IPS-18a (cell line): ENCODE measurements around the gene EMX2.
A peak's percentile ranks its signal among the peaks of the same experiment; 100 is the strongest.

Source experiments
- H3K27ac ChIP-seq: one replicate; pipeline ENCODE4 v1.5.1; 2013; ENCODE audit warnings: low read length
- H3K27me3 ChIP-seq: one replicate; pipeline ENCODE4 v1.6.1; 2013; ENCODE audit warnings: mild to moderate bottlenecking, low read length; ENCODE audit not compliant: control insufficient read depth, insufficient read depth
- H3K36me3 ChIP-seq: one replicate; pipeline ENCODE4 v1.6.1; 2013; ENCODE audit warnings: low read depth, low read length; ENCODE audit not compliant: control insufficient read depth
- H3K4me1 ChIP-seq: one replicate; pipeline ENCODE4 v1.6.1; 2013; ENCODE audit warnings: low read depth, low read length; ENCODE audit not compliant: control insufficient read depth
- H3K4me3 ChIP-seq: one replicate; pipeline ENCODE4 v1.5.1; 2013; ENCODE audit warnings: low read length
- H3K9ac ChIP-seq: one replicate; pipeline ENCODE4 v1.6.1; 2013; ENCODE audit warnings: mild to moderate bottlenecking, low read length, moderate library complexity
- H3K9me3 ChIP-seq: one replicate; pipeline ENCODE4 v1.6.1; 2013; ENCODE audit warnings: low read depth, low read length; ENCODE audit not compliant: control insufficient read depth

The EMX2 gene

GRCh38 chr10:117539903-117540639, 2.5 kb upstream of the EMX2 start:
- no peaks in the 10 kb centered on the region for H3K9me3 ChIP-seq
- H3K36me3 ChIP-seq = no peaks in the 10 kb centered on the region
- peaks cover 12% of the 10 kb centered on the region for H3K4me1 ChIP-seq
- no peak overlapping the region for H3K27ac ChIP-seq
- H3K4me3 ChIP-seq = no peak overlapping the region
- no peak overlapping the region for H3K9ac ChIP-seq
- H3K27me3 ChIP-seq = peaks cover 100% of the 10 kb centered on the region

DNA sequence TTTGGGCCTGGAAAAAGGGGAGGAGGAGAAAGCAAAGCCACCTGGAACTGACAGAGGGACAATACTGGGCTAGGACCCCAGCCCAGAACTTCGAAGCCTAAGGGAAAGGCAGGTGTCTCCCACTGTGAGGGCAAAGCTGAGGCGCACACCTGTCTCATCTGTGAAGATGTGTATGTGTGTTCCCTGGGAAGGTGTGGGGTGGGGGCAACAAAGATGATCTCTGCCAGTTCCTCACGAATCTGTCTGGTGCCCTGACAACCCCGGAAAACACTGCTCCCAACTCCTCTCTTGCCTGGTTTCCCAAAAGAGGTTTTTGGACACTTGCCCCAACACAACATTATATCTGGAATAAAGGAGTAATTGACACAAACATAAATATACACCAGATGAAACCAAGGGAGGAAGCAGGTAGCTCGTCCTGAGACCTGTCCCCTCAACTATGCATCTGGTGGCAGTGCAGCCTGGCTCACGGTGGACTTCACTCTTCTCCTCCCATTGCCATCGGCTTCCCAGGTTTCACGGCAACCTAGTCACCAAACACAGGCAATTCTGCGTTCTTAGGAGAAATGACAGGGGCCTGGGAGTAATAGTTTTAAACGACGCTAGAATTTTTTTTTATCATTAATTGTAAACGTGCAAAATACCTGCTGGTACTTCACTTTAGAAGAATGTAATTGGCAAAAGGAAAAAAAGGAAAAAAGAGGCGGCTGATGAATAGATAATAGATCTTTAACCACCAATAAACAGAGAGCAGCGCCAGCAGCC, 1.7 kb upstream of the EMX2 start:
- Histone ChIP-seq H3K27ac (no peak overlapping the region), H3K9ac (no peak overlapping the region), H3K4me1 (peaks cover 12% of the 10 kb centered on the region), H3K4me3 (no peak overlapping the region), H3K27me3 (peaks cover 100% of the 10 kb centered on the region), H3K36me3 (no peaks in the 10 kb centered on the region), H3K9me3 (no peaks in the 10 kb centered on the region)

DNA sequence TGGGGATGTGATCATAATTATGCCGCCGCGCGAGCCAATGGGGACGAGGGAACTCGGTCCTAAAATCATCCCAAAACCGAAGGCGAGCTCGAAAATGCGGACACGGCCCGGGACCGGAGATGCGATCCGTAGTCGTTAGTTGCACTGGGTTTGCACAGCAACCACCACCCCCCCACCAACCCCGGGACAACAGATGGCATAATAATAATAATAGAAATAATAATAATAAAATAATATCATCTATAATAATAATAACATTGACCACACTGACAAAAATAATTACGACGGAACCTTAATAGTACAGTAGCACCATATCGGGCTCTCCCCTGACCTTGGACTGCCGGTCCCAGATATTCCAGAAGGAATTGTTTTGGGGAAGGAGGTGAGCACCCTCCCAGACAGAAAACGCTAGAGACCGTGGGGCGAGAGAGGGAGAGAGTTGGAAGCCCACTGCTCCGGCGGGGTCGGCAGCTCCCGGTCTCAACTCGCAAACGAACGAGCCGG, 1.1 kb upstream of the EMX2 start:
- Histone ChIP-seq H3K9ac (no peak overlapping the region), H3K4me1 (peaks cover 16% of the 10 kb centered on the region), H3K36me3 (no peaks in the 10 kb centered on the region), H3K27me3 (peaks cover 100% of the 10 kb centered on the region), H3K9me3 (no peaks in the 10 kb centered on the region), H3K27ac (no peak overlapping the region), H3K4me3 (peak overlapping the region; percentile 52)

GRCh38 chr10:117541909-117542705, 439 bp upstream of the EMX2 start:
- peaks cover 100% of the 10 kb centered on the region for H3K27me3 ChIP-seq
- no peak overlapping the region for H3K9ac ChIP-seq
- H3K4me1 ChIP-seq = peaks cover 14% of the 10 kb centered on the region
- H3K27ac ChIP-seq = no peak overlapping the region
- no peaks in the 10 kb centered on the region for H3K36me3 ChIP-seq
- no peaks in the 10 kb centered on the region for H3K9me3 ChIP-seq
- H3K4me3 ChIP-seq = peak overlapping the region; percentile 52

DNA sequence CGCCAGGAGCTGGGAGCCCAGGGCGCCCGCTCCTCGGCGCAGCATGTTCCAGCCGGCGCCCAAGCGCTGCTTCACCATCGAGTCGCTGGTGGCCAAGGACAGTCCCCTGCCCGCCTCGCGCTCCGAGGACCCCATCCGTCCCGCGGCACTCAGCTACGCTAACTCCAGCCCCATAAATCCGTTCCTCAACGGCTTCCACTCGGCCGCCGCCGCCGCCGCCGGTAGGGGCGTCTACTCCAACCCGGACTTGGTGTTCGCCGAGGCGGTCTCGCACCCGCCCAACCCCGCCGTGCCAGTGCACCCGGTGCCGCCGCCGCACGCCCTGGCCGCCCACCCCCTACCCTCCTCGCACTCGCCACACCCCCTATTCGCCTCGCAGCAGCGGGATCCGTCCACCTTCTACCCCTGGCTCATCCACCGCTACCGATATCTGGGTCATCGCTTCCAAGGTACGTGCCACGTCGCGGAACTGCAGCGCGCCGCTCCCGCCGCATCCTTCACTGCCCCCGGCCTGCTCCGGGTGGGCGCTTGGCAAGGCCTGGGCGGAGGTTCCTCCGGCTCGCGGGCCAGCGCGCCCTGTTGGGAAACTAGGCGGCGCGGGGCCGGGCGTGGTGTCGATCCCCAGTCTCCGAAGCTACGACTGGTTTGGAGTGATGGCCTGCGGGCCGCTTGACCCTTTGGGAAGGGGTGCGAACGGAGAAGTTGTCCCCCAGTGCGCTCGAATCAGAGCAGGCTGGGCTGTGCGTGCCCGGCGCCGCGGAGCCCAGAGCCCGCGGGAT, 868 bp downstream of the EMX2 start:
- Histone ChIP-seq H3K4me3 (peak overlapping the region; percentile 52), H3K27me3 (peaks cover 100% of the 10 kb centered on the region), H3K36me3 (no peaks in the 10 kb centered on the region), H3K27ac (no peak overlapping the region), H3K4me1 (peaks cover 18% of the 10 kb centered on the region), H3K9ac (no peak overlapping the region), H3K9me3 (no peaks in the 10 kb centered on the region)

- no peaks in the 10 kb centered on the region for H3K9me3 ChIP-seq
- peaks cover 100% of the 10 kb centered on the region for H3K27me3 ChIP-seq
- H3K4me1 ChIP-seq = peaks cover 18% of the 10 kb centered on the region
- no peak overlapping the region for H3K27ac ChIP-seq
- H3K4me3 ChIP-seq = peak overlapping the region; percentile 52
- H3K9ac ChIP-seq = no peak overlapping the region
- H3K36me3 ChIP-seq = no peaks in the 10 kb centered on the region
These were observed 1.6 kb downstream of the EMX2 start for GRCh38 chr10:117544004-117544701.

DNA sequence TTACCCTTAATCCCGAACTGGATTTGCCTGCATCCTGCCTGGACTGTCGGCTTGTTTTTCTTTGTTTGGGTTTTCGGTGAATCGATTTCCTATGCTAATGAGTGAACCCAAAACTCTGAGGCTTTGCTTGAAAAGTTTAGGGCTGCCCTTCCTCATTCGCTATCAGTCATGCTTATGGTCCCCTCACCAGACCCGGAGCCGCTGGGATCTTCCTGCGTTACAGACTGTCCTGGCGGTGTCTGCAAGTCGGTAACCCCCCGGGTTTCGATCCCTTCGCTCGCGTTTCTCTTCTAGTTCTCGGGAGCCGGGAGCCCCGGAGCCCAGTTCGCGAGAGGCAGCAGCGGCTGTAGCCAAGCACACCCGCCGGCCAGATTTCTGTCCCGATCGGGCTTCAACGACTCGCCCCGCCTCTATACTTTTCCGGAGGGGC, 2.2 kb downstream of the EMX2 start:
- Histone ChIP-seq H3K9me3 (no peaks in the 10 kb centered on the region), H3K9ac (no peak overlapping the region), H3K36me3 (no peaks in the 10 kb centered on the region), H3K27me3 (peaks cover 100% of the 10 kb centered on the region), H3K4me1 (peaks cover 18% of the 10 kb centered on the region), H3K27ac (no peak overlapping the region), H3K4me3 (peak overlapping the region; percentile 52)

- Histone ChIP-seq H3K27me3 (peaks cover 100% of the 10 kb centered on the region), H3K36me3 (no peaks in the 10 kb centered on the region), H3K9ac (no peak overlapping the region), H3K4me3 (peak overlapping the region; percentile 52), H3K4me1 (peaks cover 18% of the 10 kb centered on the region), H3K27ac (no peak overlapping the region), H3K9me3 (no peaks in the 10 kb centered on the region)
These were observed 2.8 kb downstream of the EMX2 start for GRCh38 chr10:117545141-117546019.

- Histone ChIP-seq H3K9me3 (no peaks in the 10 kb centered on the region), H3K9ac (no peak overlapping the region), H3K36me3 (no peaks in the 10 kb centered on the region), H3K4me3 (no peak overlapping the region), H3K27ac (no peak overlapping the region), H3K27me3 (peaks cover 100% of the 10 kb centered on the region), H3K4me1 (peaks cover 18% of the 10 kb centered on the region)
These were observed 3.6 kb downstream of the EMX2 start for GRCh38 chr10:117546020-117546580.
